Hepatocyte (in vitro differentiated cells): ENCODE measurements around the gene ALOXE3. TPM values are rescaled to one million over a fixed set of nuclear protein-coding genes. Genes with fewer than 3 reads are reported as not detected.

Experiments
- DNase-seq: peaks from one replicate; pipeline ENCODE4 v3.0.0-alpha.2; 2016; ENCODE audit warnings: low spot score
- H2AFZ ChIP-seq: fragments of 200-600 bp; sonication (generic); 2 replicates; pipeline ENCODE4 v1.6.0; 2016; ENCODE audit warnings: antibody characterized with exemption, mild to moderate bottlenecking
- H3K27ac ChIP-seq: fragments of 200-600 bp; sonication (generic); 2 replicates; pipeline ENCODE4 v1.5.1; 2016; ENCODE audit warnings: mild to moderate bottlenecking
- H3K27me3 ChIP-seq: fragments of 200-600 bp; sonication (generic); 2 replicates; pipeline ENCODE4 v1.6.1; 2016
- H3K36me3 ChIP-seq: fragments of 200-600 bp; sonication (generic); replicated peaks from 2 replicates; pipeline ENCODE4 v1.5.1; 2016; ENCODE audit warnings: low read depth; ENCODE audit not compliant: insufficient read depth
- H3K4me1 ChIP-seq: fragments of 200-600 bp; sonication (generic); 2 replicates; pipeline ENCODE4 v1.5.1; 2016; ENCODE audit warnings: mild to moderate bottlenecking, moderate library complexity; ENCODE audit not compliant: insufficient read depth
- H3K4me2 ChIP-seq: fragments of 200-600 bp; sonication (generic); 2 replicates; pipeline ENCODE4 v1.6.0; 2016
- H3K4me3 ChIP-seq: fragments of 200-600 bp; sonication (generic); 2 replicates; pipeline ENCODE4 v1.5.1; 2016; ENCODE audit warnings: mild to moderate bottlenecking
- H3K79me2 ChIP-seq: fragments of 200-600 bp; sonication (generic); 2 replicates; pipeline ENCODE4 v1.6.0; 2017; ENCODE audit warnings: mild to moderate bottlenecking
- H3K9me2 ChIP-seq: fragments of 200-600 bp; sonication (generic); replicated peaks from 2 replicates; pipeline ENCODE4 v1.6.0; 2017; ENCODE audit warnings: mild to moderate bottlenecking; ENCODE audit not compliant: insufficient read depth
- H3K9me3 ChIP-seq: fragments of 200-600 bp; sonication (generic); 2 replicates; pipeline ENCODE4 v1.5.1; 2016; ENCODE audit warnings: low read depth, mild to moderate bottlenecking
- H4K20me1 ChIP-seq: fragments of 200-600 bp; sonication (generic); 2 replicates; pipeline ENCODE4 v1.6.0; 2016; ENCODE audit warnings: mild to moderate bottlenecking; ENCODE audit not compliant: insufficient read depth, poor library complexity, severe bottlenecking
- EZH2 ChIP-seq: fragments of 200-600 bp; sonication (generic); IDR thresholded peaks from 2 replicates; pipeline ENCODE4 v1.6.1; 2016; ENCODE audit warnings: antibody characterized with exemption, mild to moderate bottlenecking, borderline replicate concordance
- EZH2phosphoT487 ChIP-seq: fragments of 200-600 bp; sonication (generic); IDR thresholded peaks from one replicate; pipeline ENCODE4 v1.6.1; 2018; ENCODE audit warnings: antibody characterized with exemption, mild to moderate bottlenecking, low read depth, moderate library complexity; ENCODE audit not compliant: unreplicated experiment, severe bottlenecking
- WGBS: methylation state at CpG from one replicate; pipeline ENCODE4 v1.1.6; 2016; ENCODE audit warnings: low lambda C conversion rate; ENCODE audit errors: missing lambda C conversion rate; 5-methylcytosine and 5-hydroxymethylcytosine counted together
- polyA plus RNA-seq: library from polyadenylated mRNA; unstranded; fragments of >200 nt; fragmentation: Nextera tagmentation; extraction: Ambion mirVana; gene quantifications from 2 replicates; pipeline ENCODE4 v1.2.1, GENCODE V29; 2016
- total RNA-seq: library from RNA; depleted of rRNA; stranded (reverse); fragments of >200 nt; gene quantifications from 2 replicates; pipeline ENCODE4 v1.2.3, GENCODE V29; 2014
- TF ChIP-seq, protein P1 (sequence below): fragments of 200-600 bp; sonication (generic); IDR thresholded peaks from 2 replicates; pipeline ENCODE4 v1.5.1; 2016; ENCODE audit warnings: antibody characterized with exemption, mild to moderate bottlenecking; ENCODE audit not compliant: poor library complexity

The ALOXE3 gene
- total and polyA plus RNA-seq, 2 experiments from 2014 or later: 0.77 to 1.5 TPM

GRCh38 chr17:8123695-8124349, 5.5 kb upstream of the ALOXE3 start, which contains the start of gene HES7:
Gene HES7, minus strand, starts transcription at chr17:8124106. Its CDS starts 22 bp downstream, at chr17:8124084.
- Histone ChIP-seq H3K4me2 (peak within 1 kb of the TSS; percentile 88), H3K4me3 (peak within 1 kb of the TSS; percentile 37), H3K9me3 (no peaks in the 10 kb centered on the region), H3K36me3 (no peaks in the 10 kb centered on the region), H3K79me2 (no peaks in the 10 kb centered on the region), H3K4me1 (peaks cover 35% of the 10 kb centered on the region), H3K9me2 (no peaks in the 10 kb centered on the region), H4K20me1 (no peaks in the 10 kb centered on the region), H2AFZ (peak within 1 kb of the TSS; percentile 34), H3K27ac (no peak within 1 kb of the TSS), H3K27me3 (peaks cover 29% of the 10 kb centered on the region)
- 1% methylated on average over 29 of the region's 29 CpGs for WGBS
- peak; percentile 61 for DNase-seq
- TF ChIP-seq, protein P1, sequence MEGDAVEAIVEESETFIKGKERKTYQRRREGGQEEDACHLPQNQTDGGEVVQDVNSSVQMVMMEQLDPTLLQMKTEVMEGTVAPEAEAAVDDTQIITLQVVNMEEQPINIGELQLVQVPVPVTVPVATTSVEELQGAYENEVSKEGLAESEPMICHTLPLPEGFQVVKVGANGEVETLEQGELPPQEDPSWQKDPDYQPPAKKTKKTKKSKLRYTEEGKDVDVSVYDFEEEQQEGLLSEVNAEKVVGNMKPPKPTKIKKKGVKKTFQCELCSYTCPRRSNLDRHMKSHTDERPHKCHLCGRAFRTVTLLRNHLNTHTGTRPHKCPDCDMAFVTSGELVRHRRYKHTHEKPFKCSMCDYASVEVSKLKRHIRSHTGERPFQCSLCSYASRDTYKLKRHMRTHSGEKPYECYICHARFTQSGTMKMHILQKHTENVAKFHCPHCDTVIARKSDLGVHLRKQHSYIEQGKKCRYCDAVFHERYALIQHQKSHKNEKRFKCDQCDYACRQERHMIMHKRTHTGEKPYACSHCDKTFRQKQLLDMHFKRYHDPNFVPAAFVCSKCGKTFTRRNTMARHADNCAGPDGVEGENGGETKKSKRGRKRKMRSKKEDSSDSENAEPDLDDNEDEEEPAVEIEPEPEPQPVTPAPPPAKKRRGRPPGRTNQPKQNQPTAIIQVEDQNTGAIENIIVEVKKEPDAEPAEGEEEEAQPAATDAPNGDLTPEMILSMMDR: no peak
- no peak for TF ChIP-seq EZH2
- no peak for TF ChIP-seq EZH2phosphoT487

GRCh38 chr17:8122924-8123694, 4.8 kb upstream of the ALOXE3 start:
- TF ChIP-seq, protein P1: no peak
- TF ChIP-seq EZH2phosphoT487 (peak; percentile 58), EZH2 (no peak)
- H3K27ac ChIP-seq: no peak overlapping the region
- peak overlapping the region; percentile 88 for H3K4me2 ChIP-seq
- peaks cover 35% of the 10 kb centered on the region for H3K4me1 ChIP-seq
- H4K20me1 ChIP-seq: no peaks in the 10 kb centered on the region
- peak overlapping the region; percentile 34 for H2AFZ ChIP-seq
- peak overlapping the region; percentile 37 for H3K4me3 ChIP-seq
- H3K79me2 ChIP-seq: no peaks in the 10 kb centered on the region
- peak; percentile 30 for DNase-seq
- H3K36me3 ChIP-seq: no peaks in the 10 kb centered on the region
- H3K9me3 ChIP-seq: no peaks in the 10 kb centered on the region
- H3K9me2 ChIP-seq: no peaks in the 10 kb centered on the region
- WGBS: 2% methylated on average over 39 of the region's 55 CpGs
- H3K27me3 ChIP-seq: peaks cover 29% of the 10 kb centered on the region

DNA sequence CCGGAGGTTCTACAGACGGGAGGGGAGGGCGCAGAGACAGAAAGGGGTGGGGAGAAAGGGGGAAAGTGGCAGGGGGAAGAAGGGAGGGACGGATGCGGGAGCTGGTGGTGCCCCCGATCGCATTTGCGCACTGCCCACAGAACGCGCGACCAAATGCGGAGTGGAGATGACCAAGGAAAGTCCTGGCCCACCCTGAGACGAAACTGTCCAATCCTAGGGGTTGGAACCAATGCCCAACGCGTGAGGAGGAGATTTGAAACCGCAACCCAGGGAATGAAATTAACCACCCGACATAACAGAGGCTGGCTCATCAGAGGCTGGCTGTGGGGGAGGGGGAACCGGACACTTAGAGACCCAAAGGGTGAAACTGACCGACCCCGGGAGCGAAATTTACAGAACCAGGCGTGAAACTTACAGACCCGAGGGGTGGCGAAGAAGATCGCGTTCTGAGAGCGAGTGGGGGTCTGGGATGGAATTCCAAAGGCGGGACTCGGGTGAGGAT, 4.2 kb upstream of the ALOXE3 start:
- peak overlapping the region; percentile 37 for H3K4me3 ChIP-seq
- no peaks in the 10 kb centered on the region for H3K9me3 ChIP-seq
- H3K79me2 ChIP-seq: no peaks in the 10 kb centered on the region
- DNase-seq: peak; percentile 28
- H3K4me2 ChIP-seq: peak overlapping the region; percentile 88
- H3K27ac ChIP-seq: no peak overlapping the region
- WGBS: 2% methylated on average over 26 of the region's 29 CpGs
- H3K4me1 ChIP-seq: peaks cover 34% of the 10 kb centered on the region
- H4K20me1 ChIP-seq: no peaks in the 10 kb centered on the region
- no peaks in the 10 kb centered on the region for H3K36me3 ChIP-seq
- no peaks in the 10 kb centered on the region for H3K9me2 ChIP-seq
- TF ChIP-seq EZH2phosphoT487 (no peak), EZH2 (no peak)
- TF ChIP-seq, protein P1: no peak
- peaks cover 29% of the 10 kb centered on the region for H3K27me3 ChIP-seq
- peak overlapping the region; percentile 54 for H2AFZ ChIP-seq
